Measurements from ENCODE around the gene GSAP. TPM values are rescaled to one million over a fixed set of nuclear protein-coding genes. Genes with fewer than 3 reads are reported as not detected.

Gene GSAP
- total and polyA plus RNA-seq, 9 of the 15 experiments (the other 6 are each of a cell fraction or from before 2014, with no cell fraction given), result 0.13 TPM; not detected in 8

DNA sequence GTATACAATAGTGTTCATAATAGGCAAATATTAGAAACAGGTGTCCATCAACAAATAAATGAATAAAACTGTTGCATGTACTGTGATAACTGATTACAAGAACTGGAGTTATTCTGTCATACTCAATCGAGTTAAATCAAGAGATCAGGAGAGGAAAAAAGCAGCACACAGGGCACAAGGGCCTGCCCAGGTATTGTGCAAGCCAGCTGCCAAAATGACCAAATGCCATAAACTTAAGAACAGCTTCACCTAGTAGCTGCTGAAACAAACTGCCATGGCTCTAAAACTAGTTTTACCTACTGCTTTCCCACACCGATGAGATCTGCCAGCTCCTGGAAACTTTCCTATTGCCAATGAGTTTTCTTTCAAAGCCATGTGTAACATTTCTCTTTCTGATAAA, 12.2 kb downstream of the GSAP start (continued):
- TF ChIP-seq, protein P1, sequence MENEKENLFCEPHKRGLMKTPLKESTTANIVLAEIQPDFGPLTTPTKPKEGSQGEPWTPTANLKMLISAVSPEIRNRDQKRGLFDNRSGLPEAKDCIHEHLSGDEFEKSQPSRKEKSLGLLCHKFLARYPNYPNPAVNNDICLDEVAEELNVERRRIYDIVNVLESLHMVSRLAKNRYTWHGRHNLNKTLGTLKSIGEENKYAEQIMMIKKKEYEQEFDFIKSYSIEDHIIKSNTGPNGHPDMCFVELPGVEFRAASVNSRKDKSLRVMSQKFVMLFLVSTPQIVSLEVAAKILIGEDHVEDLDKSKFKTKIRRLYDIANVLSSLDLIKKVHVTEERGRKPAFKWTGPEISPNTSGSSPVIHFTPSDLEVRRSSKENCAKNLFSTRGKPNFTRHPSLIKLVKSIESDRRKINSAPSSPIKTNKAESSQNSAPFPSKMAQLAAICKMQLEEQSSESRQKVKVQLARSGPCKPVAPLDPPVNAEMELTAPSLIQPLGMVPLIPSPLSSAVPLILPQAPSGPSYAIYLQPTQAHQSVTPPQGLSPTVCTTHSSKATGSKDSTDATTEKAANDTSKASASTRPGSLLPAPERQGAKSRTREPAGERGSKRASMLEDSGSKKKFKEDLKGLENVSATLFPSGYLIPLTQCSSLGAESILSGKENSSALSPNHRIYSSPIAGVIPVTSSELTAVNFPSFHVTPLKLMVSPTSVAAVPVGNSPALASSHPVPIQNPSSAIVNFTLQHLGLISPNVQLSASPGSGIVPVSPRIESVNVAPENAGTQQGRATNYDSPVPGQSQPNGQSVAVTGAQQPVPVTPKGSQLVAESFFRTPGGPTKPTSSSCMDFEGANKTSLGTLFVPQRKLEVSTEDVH (IDR thresholded peaks at IDR 0.05; ENCODE audit: low read depth, partially characterized antibody), result no peak
- no peak for TF ChIP-seq LCOR (CRISPR knock-in tag; IDR thresholded peaks at IDR 0.05)
- no peak for TF ChIP-seq GABPB1 (CRISPR knock-in tag; IDR thresholded peaks at IDR 0.05)
- no peak for TF ChIP-seq RFX1 (IDR thresholded peaks at IDR 0.05)

- in situ Hi-C loops (cut with MboI), result no loop called here
- no TSS peak for BruUV-seq (replicated peaks)
- CTCF ChIA-PET (ENCODE audit: low intra/inter-chr PET ratio), result no interaction called here
- no peak overlapping the region for H2AFZ ChIP-seq (ENCODE audit: low read depth, low read length)
- H3K4me2 ChIP-seq (ENCODE audit: insufficient read depth, low read length), result no peak overlapping the region
- no peak overlapping the region for H3K27ac ChIP-seq (ENCODE audit: extremely low read depth, low read depth, low read length)
- H3K4me1 ChIP-seq (replicated peaks in 1 of 2; ENCODE audit: control insufficient read depth in 2 of 2, insufficient read depth in 2 of 2, low read length in 2 of 2), result no peaks in the 10 kb centered on the region
- H4K20me1 ChIP-seq (replicated peaks; ENCODE audit: control insufficient read depth, insufficient read depth, low read length), result no peaks in the 10 kb centered on the region
- DNase-seq (ENCODE audit: extremely low read depth in 1 of 4, low spot score in 3 of 4) (no peak), FAIRE-seq (no peak), ATAC-seq (no peak)
- TF ChIP-seq RFX5 (IDR thresholded peaks at IDR 0.05; ENCODE audit: low read depth, low read length) (no peak), RBM15 (IDR thresholded peaks at IDR 0.05; ENCODE audit: insufficient read depth, low read length) (no peak), HIVEP1 (CRISPR knock-in tag; IDR thresholded peaks at IDR 0.05) (no peak), L3MBTL2 (IDR thresholded peaks at IDR 0.05) (no peak), TFAM (CRISPR knock-in tag; conservative IDR thresholded peaks at IDR 0.05) (no peak), ZNF41 (CRISPR knock-in tag; conservative IDR thresholded peaks at IDR 0.05) (no peak), DDX20 (tag; IDR thresholded peaks at IDR 0.05; ENCODE audit: low read depth) (no peak), SIN3B (IDR thresholded peaks at IDR 0.05; ENCODE audit: low read depth) (no peak), ILK (tag; IDR thresholded peaks at IDR 0.05; ENCODE audit: borderline replicate concordance, low read depth) (no peak)
- TF ChIP-seq, protein P2, sequence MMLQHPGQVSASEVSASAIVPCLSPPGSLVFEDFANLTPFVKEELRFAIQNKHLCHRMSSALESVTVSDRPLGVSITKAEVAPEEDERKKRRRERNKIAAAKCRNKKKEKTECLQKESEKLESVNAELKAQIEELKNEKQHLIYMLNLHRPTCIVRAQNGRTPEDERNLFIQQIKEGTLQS (IDR thresholded peaks at IDR 0.05), result no peak
- TF ChIP-seq, protein P2 (CRISPR knock-in tag; conservative IDR thresholded peaks at IDR 0.05), result no peak
- H3K79me2 ChIP-seq (ENCODE audit: control insufficient read depth, insufficient read depth, low read length), result no peaks in the 10 kb centered on the region
- H3K9me3 ChIP-seq (replicated peaks; ENCODE audit: control insufficient read depth, insufficient read depth, low read depth, low read length), result no peaks in the 10 kb centered on the region
- H3K9me1 ChIP-seq (ENCODE audit: control insufficient read depth, insufficient read depth, low read length), result no peaks in the 10 kb centered on the region
- H3K36me3 ChIP-seq (ENCODE audit: control insufficient read depth, insufficient read depth, low read length), result no peaks in the 10 kb centered on the region
- H3K27me3 ChIP-seq (ENCODE audit: control insufficient read depth in 2 of 2, insufficient read depth in 2 of 2, low read length in 2 of 2), result peaks cover 5 to 7% of the 10 kb centered on the region in 2 experiments; a peak in 2 of 5 replicates
- H3K4me3 ChIP-seq, result no peak overlapping the region
- intact Hi-C loops (cut with micrococcal nuclease), result no loop called here
- POLR2A ChIA-PET, result interaction anchor here (1.4 kb wide), 1 partner anchor 9 kb away, joined by 4 read pairs; no protein-coding TSS in a partner anchor
- no peak overlapping the region for H3K9ac ChIP-seq (ENCODE audit: insufficient read depth in 1 of 2, low read depth in 2 of 2, low read length in 2 of 2)
- WGBS (ENCODE audit: insufficient coverage, low coverage, missing lambda C conversion rate), result 0% methylated on average over 1 of the region's 1 CpG
Measured at GRCh38 chr7:77402818-77403217, 13.3 kb downstream of the GSAP start.
